BJ (cell line): Measurements from ENCODE around the gene HSBP1. TPM values are rescaled to one million over a fixed set of nuclear protein-coding genes. Genes with fewer than 3 reads are reported as not detected.
A peak's percentile ranks its signal among the peaks of the same experiment; 100 is the strongest.

ENCODE experiments used
- CTCF ChIA-PET: fragments of 350-600 bp; formaldehyde crosslinking; extraction: SDS; loops from one replicate; lab custom pipeline; 2021; ENCODE audit warnings: antibody characterized with exemption, inconsistent platforms; lab: Yijun Ruan, JAX
- POLR2A ChIA-PET: fragments of 300-600 bp; sonication (Branson Sonifier 250); formaldehyde crosslinking; extraction: SDS; loops from one replicate; lab custom pipeline; 2021; ENCODE audit warnings: antibody characterized with exemption; lab: Charles Lee
- DNase-seq: peaks from one replicate; pipeline ENCODE4 v3.0.0-alpha.2; 2011; ENCODE audit warnings: low read depth
- H3K27me3 ChIP-seq: 2 replicates; pipeline ENCODE4 v1.6.0; 2011; ENCODE audit warnings: low read length; ENCODE audit not compliant: control insufficient read depth, insufficient read depth
- H3K36me3 ChIP-seq: 2 replicates; pipeline ENCODE4 v1.5.1; 2011; ENCODE audit warnings: low read length; ENCODE audit not compliant: control insufficient read depth, insufficient read depth
- H3K4me3 ChIP-seq: 2 replicates; pipeline ENCODE4 v1.5.1; 2011; ENCODE audit warnings: low read depth, mild to moderate bottlenecking, control low read depth, low read length
- CTCF ChIP-seq: IDR thresholded peaks from 2 replicates; pipeline ENCODE4 v1.5.1; 2011; ENCODE audit warnings: low read depth, mild to moderate bottlenecking, control low read depth, inconsistent platforms, low read length, moderate library complexity; ENCODE audit not compliant: insufficient read depth
- polyA plus RNA-seq: library from polyadenylated mRNA; depleted of rRNA; stranded (reverse); fragments of >200 nt; gene quantifications from 2 replicates; pipeline ENCODE4 v1.2.3, GENCODE V29; 2011

HSBP1 gene
- polyA plus RNA-seq, 1 experiment, result 165 TPM

- peaks cover 4% of the 10 kb centered on the region for H3K36me3 ChIP-seq
- POLR2A ChIA-PET, result no interaction called here
- CTCF ChIA-PET, result interaction anchor here (1.7 kb wide), 1 partner anchor 84 kb away, joined by 4 read pairs; no protein-coding TSS in a partner anchor
- H3K27me3 ChIP-seq, result peaks cover 2% of the 10 kb centered on the region
- no peak for TF ChIP-seq CTCF
- H3K4me3 ChIP-seq, result no peak overlapping the region
- no peak for DNase-seq
Measured at GRCh38 chr16:83817022-83817421, 9.2 kb downstream of the HSBP1 start.

- Histone ChIP-seq H3K4me3 (no peak overlapping the region), H3K36me3 (no peaks in the 10 kb centered on the region), H3K27me3 (peaks cover 2% of the 10 kb centered on the region)
- ChIA-PET CTCF (no interaction called here), POLR2A (no interaction called here)
- TF ChIP-seq CTCF, result no peak
- DNase-seq, result no peak
Measured at GRCh38 chr16:83818276-83818675, 10.5 kb downstream of the HSBP1 start.

GRCh38 chr16:83819361-83819760 lies 11.6 kb downstream of the HSBP1 start:
- CTCF ChIA-PET, result interaction anchor here (1.0 kb wide), 1 partner anchor 107 kb away, joined by 3 read pairs; no protein-coding TSS in a partner anchor
- Histone ChIP-seq H3K36me3 (no peaks in the 10 kb centered on the region), H3K4me3 (no peak overlapping the region), H3K27me3 (peaks cover 2% of the 10 kb centered on the region)
- no peak for DNase-seq
- POLR2A ChIA-PET, result interaction anchor here (0.6 kb wide), 1 partner anchor 24 kb away, joined by 3 read pairs; no protein-coding TSS in a partner anchor
- TF ChIP-seq CTCF, result no peak

GRCh38 chr16:83826146-83826913 lies 18.6 kb downstream of the HSBP1 start:
- ChIA-PET CTCF (interaction anchor here (0.7 to 3.5 kb wide), 18 partner anchors 8 to 1563 kb away, joined by 3 to 25 read pairs (median 3); no protein-coding TSS in a partner anchor), POLR2A (no interaction called here)
- no peaks in the 10 kb centered on the region for H3K36me3 ChIP-seq
- DNase-seq, result peak; percentile 47
- peaks cover 3% of the 10 kb centered on the region for H3K27me3 ChIP-seq
- TF ChIP-seq CTCF, result peak; percentile 93
- H3K4me3 ChIP-seq, result no peak overlapping the region

- Histone ChIP-seq H3K4me3 (no peak overlapping the region), H3K36me3 (no peaks in the 10 kb centered on the region), H3K27me3 (peaks cover 1% of the 10 kb centered on the region; the same call in 1 of the 2 replicates)
- TF ChIP-seq CTCF, result no peak
- CTCF ChIA-PET, result no interaction called here
- POLR2A ChIA-PET, result no interaction called here
- no peak for DNase-seq
Measured at GRCh38 chr16:83830091-83830768, 22.5 kb downstream of the HSBP1 start.
